ENCODE measurements around the gene SESN3.

SESN3 gene

GRCh38 chr11:95262994-95263765, 32.2 kb upstream of the SESN3 start:
- H3K27me3 ChIP-seq (ENCODE audit: insufficient read depth, poor library complexity, severe bottlenecking): no peaks in the 10 kb centered on the region
- H3K27ac ChIP-seq (replicated peaks): no peak overlapping the region
- TF ChIP-seq, protein P1, sequence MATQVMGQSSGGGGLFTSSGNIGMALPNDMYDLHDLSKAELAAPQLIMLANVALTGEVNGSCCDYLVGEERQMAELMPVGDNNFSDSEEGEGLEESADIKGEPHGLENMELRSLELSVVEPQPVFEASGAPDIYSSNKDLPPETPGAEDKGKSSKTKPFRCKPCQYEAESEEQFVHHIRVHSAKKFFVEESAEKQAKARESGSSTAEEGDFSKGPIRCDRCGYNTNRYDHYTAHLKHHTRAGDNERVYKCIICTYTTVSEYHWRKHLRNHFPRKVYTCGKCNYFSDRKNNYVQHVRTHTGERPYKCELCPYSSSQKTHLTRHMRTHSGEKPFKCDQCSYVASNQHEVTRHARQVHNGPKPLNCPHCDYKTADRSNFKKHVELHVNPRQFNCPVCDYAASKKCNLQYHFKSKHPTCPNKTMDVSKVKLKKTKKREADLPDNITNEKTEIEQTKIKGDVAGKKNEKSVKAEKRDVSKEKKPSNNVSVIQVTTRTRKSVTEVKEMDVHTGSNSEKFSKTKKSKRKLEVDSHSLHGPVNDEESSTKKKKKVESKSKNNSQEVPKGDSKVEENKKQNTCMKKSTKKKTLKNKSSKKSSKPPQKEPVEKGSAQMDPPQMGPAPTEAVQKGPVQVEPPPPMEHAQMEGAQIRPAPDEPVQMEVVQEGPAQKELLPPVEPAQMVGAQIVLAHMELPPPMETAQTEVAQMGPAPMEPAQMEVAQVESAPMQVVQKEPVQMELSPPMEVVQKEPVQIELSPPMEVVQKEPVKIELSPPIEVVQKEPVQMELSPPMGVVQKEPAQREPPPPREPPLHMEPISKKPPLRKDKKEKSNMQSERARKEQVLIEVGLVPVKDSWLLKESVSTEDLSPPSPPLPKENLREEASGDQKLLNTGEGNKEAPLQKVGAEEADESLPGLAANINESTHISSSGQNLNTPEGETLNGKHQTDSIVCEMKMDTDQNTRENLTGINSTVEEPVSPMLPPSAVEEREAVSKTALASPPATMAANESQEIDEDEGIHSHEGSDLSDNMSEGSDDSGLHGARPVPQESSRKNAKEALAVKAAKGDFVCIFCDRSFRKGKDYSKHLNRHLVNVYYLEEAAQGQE (IDR thresholded peaks at IDR 0.05; ENCODE audit: insufficient replicate concordance, low read depth): no peak
- TF ChIP-seq SPI1 (IDR thresholded peaks at IDR 0.05; ENCODE audit: borderline replicate concordance, low read depth): peak; percentile 84
- TF ChIP-seq GABPA (IDR thresholded peaks at IDR 0.05; ENCODE audit: low read depth): no peak
- TF ChIP-seq CTCF (IDR thresholded peaks at IDR 0.05; ENCODE audit: insufficient read depth, low read length): no peak
- TF ChIP-seq POLR2AphosphoS5 (IDR thresholded peaks at IDR 0.05; ENCODE audit: low read depth): no peak
- peak in 1 of 2 experiments; percentile 56 for DNase-seq (ENCODE audit: low read depth in 1 of 2, low spot score in 1 of 2)
- no peak overlapping the region for H3K4me3 ChIP-seq (replicated peaks; ENCODE audit: insufficient read depth, low read length)

GRCh38 chr11:95257456-95257971, 26.5 kb upstream of the SESN3 start:
- TF ChIP-seq CTCF (IDR thresholded peaks at IDR 0.05; ENCODE audit: insufficient read depth, low read length): no peak
- no peak for TF ChIP-seq GABPA (IDR thresholded peaks at IDR 0.05; ENCODE audit: low read depth)
- TF ChIP-seq, protein P1 (IDR thresholded peaks at IDR 0.05; ENCODE audit: insufficient replicate concordance, low read depth): no peak
- TF ChIP-seq SPI1 (IDR thresholded peaks at IDR 0.05; ENCODE audit: borderline replicate concordance, low read depth): no peak
- TF ChIP-seq POLR2AphosphoS5 (IDR thresholded peaks at IDR 0.05; ENCODE audit: low read depth): no peak
- Histone ChIP-seq H3K4me3 (replicated peaks; ENCODE audit: insufficient read depth, low read length) (no peak overlapping the region), H3K27me3 (ENCODE audit: insufficient read depth, poor library complexity, severe bottlenecking) (no peaks in the 10 kb centered on the region), H3K27ac (replicated peaks) (peak overlapping the region; percentile 54)
- no peak for DNase-seq (ENCODE audit: low read depth in 1 of 2, low spot score in 1 of 2)

- Histone ChIP-seq H3K27me3 (ENCODE audit: insufficient read depth, poor library complexity, severe bottlenecking) (no peaks in the 10 kb centered on the region), H3K4me3 (replicated peaks; ENCODE audit: insufficient read depth, low read length) (no peak overlapping the region), H3K27ac (replicated peaks) (peak overlapping the region; percentile 84)
- peak; percentile 97 to 99 for DNase-seq (ENCODE audit: low read depth in 1 of 2, low spot score in 1 of 2)
- peak; percentile 66 for TF ChIP-seq GABPA (IDR thresholded peaks at IDR 0.05; ENCODE audit: low read depth)
- TF ChIP-seq POLR2AphosphoS5 (IDR thresholded peaks at IDR 0.05; ENCODE audit: low read depth): peak; percentile 78
- 0 out of 2 replicates have a peak, but pooled peaks have one; percentile 41 for TF ChIP-seq SPI1 (IDR thresholded peaks at IDR 0.05; ENCODE audit: borderline replicate concordance, low read depth)
- no peak for TF ChIP-seq CTCF (IDR thresholded peaks at IDR 0.05; ENCODE audit: insufficient read depth, low read length)
- TF ChIP-seq, protein P1 (IDR thresholded peaks at IDR 0.05; ENCODE audit: insufficient replicate concordance, low read depth): peak; percentile 57
Measured at GRCh38 chr11:95256321-95256779, 25.3 kb upstream of the SESN3 start.

Measured in HL-60 (cell line).